GM12801 (cell line): ENCODE data around the gene PRR19.

ENCODE experiments used
- CTCF ChIP-seq: IDR thresholded peaks from one replicate; pipeline ENCODE4 v1.5.1; 2011; ENCODE audit warnings: control low read depth; ENCODE audit not compliant: insufficient read length; ENCODE audit errors: extremely low read depth

PRR19 gene

GRCh38 chr19:42335971-42336370 is 34.0 kb downstream of the PRR19 start:
- no peak for TF ChIP-seq CTCF

GRCh38 chr19:42343344-42344110 is 41.6 kb downstream of the PRR19 start:
- no peak for TF ChIP-seq CTCF

DNA sequence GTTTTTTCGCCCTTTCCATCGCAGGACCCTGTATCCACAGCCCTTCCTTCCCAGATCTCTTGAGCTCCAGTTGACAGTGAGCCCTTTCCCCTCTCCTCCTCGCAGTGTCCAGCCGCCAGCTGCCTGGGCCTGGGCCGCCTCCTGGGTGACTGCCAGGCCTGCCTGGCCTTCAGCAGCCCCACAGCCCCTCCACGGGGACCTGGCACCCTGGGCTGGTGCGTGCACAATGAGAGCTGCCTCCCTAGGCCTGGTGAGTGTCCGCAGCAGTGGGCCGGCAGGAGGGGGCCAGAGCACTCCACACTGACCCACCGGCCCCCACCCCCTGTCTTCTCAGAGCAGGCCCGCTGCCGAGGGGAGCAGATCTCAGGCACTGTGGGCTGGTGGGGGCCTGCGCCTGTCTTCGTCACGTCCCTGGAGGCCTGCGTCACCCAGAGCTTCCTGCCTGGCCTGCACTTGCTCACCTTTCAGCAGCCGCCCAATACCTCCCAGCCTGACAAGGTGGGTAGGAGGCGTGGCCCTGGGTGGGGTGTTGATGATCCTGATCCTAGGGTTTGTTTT is 42.5 kb downstream of the PRR19 start:
- no peak for TF ChIP-seq CTCF

DNA sequence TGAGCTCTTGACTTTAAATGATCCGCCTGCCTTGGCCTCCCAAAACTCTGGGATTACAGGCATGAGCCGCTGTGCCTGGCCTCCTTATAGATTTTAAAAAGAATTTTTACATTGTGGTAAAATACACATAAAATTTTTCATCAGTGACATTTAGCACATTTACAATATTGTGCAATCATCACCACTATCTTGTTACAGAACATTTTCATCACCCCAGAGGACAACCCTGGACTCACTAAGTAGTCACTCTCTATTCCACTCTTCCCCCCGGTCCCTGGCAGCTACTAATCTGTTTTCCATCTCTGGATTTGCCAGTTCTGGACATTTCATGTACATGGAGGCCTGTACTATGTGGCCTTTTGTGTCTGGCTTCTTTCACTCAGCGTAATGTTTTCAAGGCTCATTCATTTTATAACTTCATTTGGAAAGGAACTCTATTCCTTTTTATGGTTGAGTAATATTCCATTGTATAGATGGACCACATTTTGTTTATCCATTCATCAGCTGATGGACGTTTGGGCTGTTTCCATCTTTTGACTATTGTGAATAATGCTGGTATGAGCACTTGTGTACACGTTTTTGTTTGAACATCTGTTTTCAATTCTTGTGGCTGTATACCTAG is 43.4 kb downstream of the PRR19 start:
- no peak for TF ChIP-seq CTCF

- TF ChIP-seq CTCF: no peak
Measured at GRCh38 chr19:42348211-42348610, 46.3 kb downstream of the PRR19 start.

- no peak for TF ChIP-seq CTCF
Measured at GRCh38 chr19:42349378-42350107, 47.6 kb downstream of the PRR19 start.

DNA sequence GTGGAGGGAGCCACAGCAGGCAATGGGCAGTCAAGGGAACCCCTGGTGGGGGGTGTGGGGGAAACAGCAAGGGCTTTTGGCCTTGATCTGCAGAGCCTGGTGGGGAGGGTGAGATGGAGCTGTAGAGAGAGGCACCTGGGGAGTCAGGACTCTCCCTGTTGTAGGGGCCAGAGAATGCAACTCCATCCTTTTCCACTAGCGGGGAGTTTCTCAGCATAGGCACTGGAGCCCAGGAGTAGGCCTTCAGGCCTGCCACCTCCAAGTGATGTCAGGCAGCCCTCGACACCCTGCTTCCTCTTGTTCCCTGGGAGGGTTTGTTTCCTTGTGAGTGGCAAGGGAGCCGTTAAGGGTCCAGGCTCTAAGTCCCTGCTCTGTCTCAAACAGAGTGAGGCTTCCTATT is 48.5 kb downstream of the PRR19 start:
- TF ChIP-seq CTCF: no peak
